Effector memory CD8-positive, alpha-beta T cell (primary cell): ENCODE data around the gene TCL1A.

Experiments used
- ATAC-seq: fragments of 150-1000 bp; cut with Tn5 transposase; replicated peaks from 2 replicates; pipeline ENCODE4 v1.10.0; 2021; ENCODE audit warnings: mild to moderate bottlenecking, moderate library complexity
- DNase-seq, 3 experiments: peaks; one replicate each; pipeline ENCODE4 v3.0.0; 2021
- H3K27ac Mint-ChIP-seq, 2 donors: one replicate each; pipeline ENCODE4 v1.8.0; 2022; ENCODE audit warnings: mild to moderate bottlenecking in 2 of 2, mixed read lengths in 2 of 2, moderate library complexity in 2 of 2
- H3K27me3 Mint-ChIP-seq, 2 donors: one replicate each; pipeline ENCODE4 v1.8.0; 2022; ENCODE audit warnings: mixed read lengths in 2 of 2
- H3K36me3 Mint-ChIP-seq: one replicate; pipeline ENCODE4 v1.8.0; 2022; ENCODE audit warnings: mild to moderate bottlenecking, moderate library complexity, mixed read lengths; ENCODE audit not compliant: insufficient read depth
- H3K4me1 Mint-ChIP-seq, 2 donors: one replicate each; pipeline ENCODE4 v1.8.0; 2022; ENCODE audit warnings: low read depth in 2 of 2, mixed read lengths in 2 of 2
- H3K4me3 Mint-ChIP-seq, 2 donors: one replicate each; pipeline ENCODE4 v1.8.0; 2022; ENCODE audit warnings: mild to moderate bottlenecking in 2 of 2, mixed read lengths in 2 of 2, moderate library complexity in 2 of 2
- H3K9me3 Mint-ChIP-seq, 2 donors: one replicate each; pipeline ENCODE4 v1.8.0; 2022; ENCODE audit warnings: mixed read lengths in 2 of 2

The TCL1A gene

GRCh38 chr14:95660651-95661515 lies 53.0 kb downstream of the TCL1A start:
- Mint-ChIP-seq H3K27ac (no peak overlapping the region), H3K9me3 (no peaks in the 10 kb centered on the region), H3K4me1 (peaks cover 0 to 2% of the 10 kb centered on the region in 2 donors), H3K4me3 (no peak overlapping the region), H3K27me3 (peaks cover 44 to 69% of the 10 kb centered on the region in 2 donors), H3K36me3 (no peaks in the 10 kb centered on the region)
- ATAC-seq: no peak
- no peak for DNase-seq

DNA sequence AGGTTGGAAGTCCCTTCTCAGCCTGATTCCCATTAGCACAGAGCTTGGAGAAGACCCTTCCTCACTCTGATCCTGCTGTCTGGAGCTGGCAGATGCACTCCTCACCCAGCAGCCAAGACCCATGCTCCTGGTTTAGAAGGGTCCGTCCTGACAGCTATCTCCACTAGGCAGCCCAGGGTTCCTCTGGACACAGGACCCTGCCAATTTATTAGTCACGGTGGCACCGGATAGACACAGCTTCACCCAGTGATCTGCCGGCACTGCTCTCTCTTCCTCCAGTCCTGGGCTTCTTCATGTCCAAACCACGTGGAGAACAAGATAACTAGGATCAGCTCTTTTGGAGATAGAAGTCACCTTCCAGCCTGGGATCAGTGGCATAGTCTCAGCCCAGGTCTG lies 53.9 kb downstream of the TCL1A start:
- Mint-ChIP-seq H3K4me1 (peaks cover 0 to 2% of the 10 kb centered on the region in 2 donors), H3K27ac (no peak overlapping the region), H3K9me3 (no peaks in the 10 kb centered on the region), H3K27me3 (peaks cover 46 to 61% of the 10 kb centered on the region in 2 donors), H3K36me3 (no peaks in the 10 kb centered on the region), H3K4me3 (no peak overlapping the region)
- DNase-seq (no peak), ATAC-seq (no peak)
